DMS 273 treated with DMSO at 0.1 percent for 48 hours (cell line): ENCODE data around the gene TUBGCP2.

Experiments
- DNase-seq: peaks from one replicate; lab custom pipeline; 2025; lab: John Stamatoyannopoulos, UW

TUBGCP2 gene

GRCh38 chr10:133343558-133343957, 34.9 kb upstream of the TUBGCP2 start:
- DNase-seq: no peak

GRCh38 chr10:133342942-133343341, 34.3 kb upstream of the TUBGCP2 start:
- no peak for DNase-seq

- no peak for DNase-seq
Measured at GRCh38 chr10:133341983-133342382, 33.3 kb upstream of the TUBGCP2 start.

- DNase-seq: no peak
Measured at GRCh38 chr10:133339708-133340380, 31.2 kb upstream of the TUBGCP2 start.

GRCh38 chr10:133338080-133339071, 29.7 kb upstream of the TUBGCP2 start:
- DNase-seq: no peak

- DNase-seq: no peak
Measured at GRCh38 chr10:133337370-133337725, 28.7 kb upstream of the TUBGCP2 start.

GRCh38 chr10:133336577-133337369, 28.1 kb upstream of the TUBGCP2 start, which contains the start of gene CALY:
CALY (minus strand) TSS chr10:133336896; CDS start chr10:133328989, 7,907 bp downstream.
- DNase-seq: no peak

GRCh38 chr10:133336118-133336576, 27.5 kb upstream of the TUBGCP2 start:
- DNase-seq: no peak

- DNase-seq: peak; percentile 25
Measured at GRCh38 chr10:133335246-133336117, 26.8 kb upstream of the TUBGCP2 start.

GRCh38 chr10:133334503-133335245, 26.0 kb upstream of the TUBGCP2 start:
- DNase-seq: no peak

- DNase-seq: no peak
Measured at GRCh38 chr10:133332936-133333699, 24.4 kb upstream of the TUBGCP2 start.

GRCh38 chr10:133329491-133330202, 21.0 kb upstream of the TUBGCP2 start:
- DNase-seq: peak; percentile 24

GRCh38 chr10:133328358-133329343, 20.0 kb upstream of the TUBGCP2 start:
- no peak for DNase-seq

GRCh38 chr10:133327651-133328357, 19.1 kb upstream of the TUBGCP2 start:
- no peak for DNase-seq

- DNase-seq: no peak
Measured at GRCh38 chr10:133326745-133327650, 18.3 kb upstream of the TUBGCP2 start.

- DNase-seq: no peak
Measured at GRCh38 chr10:133326223-133326551, 17.5 kb upstream of the TUBGCP2 start.
